Endothelial cell (in vitro differentiated cells): ENCODE data around the gene SLC5A1. TPM values are rescaled to one million over a fixed set of nuclear protein-coding genes. Genes with fewer than 3 reads are reported as not detected.
"Not testable (repeated sequence)": the region's sequence is repeated elsewhere in the genome, so short reads cannot be mapped to it uniquely, and the experiment has no call there.

Experiments used
- DNase-seq: peaks from one replicate; pipeline ENCODE4 v3.0.0; 2021; ENCODE audit warnings: low spot score
- H3K27ac Mint-ChIP-seq: one replicate; pipeline ENCODE4 v1.8.0; 2021; ENCODE audit warnings: mixed read lengths, inconsistent platforms; ENCODE audit not compliant: unreplicated experiment
- H3K27me3 Mint-ChIP-seq: one replicate; pipeline ENCODE4 v1.8.0; 2021; ENCODE audit warnings: mild to moderate bottlenecking, moderate library complexity, mixed read lengths, inconsistent platforms; ENCODE audit not compliant: unreplicated experiment
- H3K36me3 Mint-ChIP-seq: one replicate; pipeline ENCODE4 v1.8.0; 2021; ENCODE audit warnings: mild to moderate bottlenecking, low read depth, mixed read lengths, inconsistent platforms; ENCODE audit not compliant: unreplicated experiment
- H3K4me1 Mint-ChIP-seq: one replicate; pipeline ENCODE4 v1.8.0; 2021; ENCODE audit warnings: mild to moderate bottlenecking, mixed read lengths, inconsistent platforms; ENCODE audit not compliant: unreplicated experiment
- H3K4me3 Mint-ChIP-seq: one replicate; pipeline ENCODE4 v1.8.0; 2021; ENCODE audit warnings: mild to moderate bottlenecking, mixed read lengths, inconsistent platforms; ENCODE audit not compliant: unreplicated experiment
- H3K9me3 Mint-ChIP-seq: one replicate; pipeline ENCODE4 v1.8.0; 2021; ENCODE audit warnings: mixed read lengths, inconsistent platforms; ENCODE audit not compliant: unreplicated experiment
- total RNA-seq: library from RNA; stranded (reverse); fragmentation: NEBNext Ultra II Directional; extraction: Animal tissue kit (Norgen Biotek cat#: 25700); gene quantifications from one replicate; pipeline ENCODE4 v1.2.1, GENCODE V29; 2021; ENCODE audit not compliant: unreplicated experiment
- TF ChIP-seq, protein P1 (sequence below): fragments of 200-600 bp; sonication (generic); IDR thresholded peaks from one replicate; pipeline ENCODE4 v1.5.0; 2021; ENCODE audit warnings: antibody characterized with exemption; ENCODE audit not compliant: unreplicated experiment

The SLC5A1 gene
- total RNA-seq, 1 donor from 2014 or later = 0.26 TPM

DNA sequence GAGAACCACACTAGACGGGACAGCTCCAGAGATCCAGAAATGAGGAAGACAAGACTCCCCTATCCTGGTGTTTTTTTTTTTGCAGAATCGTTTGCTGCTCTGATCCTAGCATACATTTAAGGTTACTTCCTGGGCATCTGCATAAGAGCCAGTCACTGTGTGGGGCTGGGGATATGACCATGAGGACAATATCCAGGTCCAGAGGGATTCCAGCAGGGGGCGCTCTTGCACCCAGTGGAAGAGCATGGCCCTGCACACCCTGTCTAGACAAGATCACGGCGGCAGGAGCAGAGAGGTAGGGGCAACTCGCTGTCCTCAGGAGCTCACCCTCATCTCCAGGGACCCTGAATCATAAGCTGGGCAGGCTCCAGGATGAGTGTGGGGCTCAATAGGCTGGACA lies 97.6 kb downstream of the SLC5A1 start:
- not testable (repeated sequence) for DNase-seq, H3K4me3 Mint-ChIP-seq, H3K36me3 Mint-ChIP-seq, H3K27ac Mint-ChIP-seq, H3K9me3 Mint-ChIP-seq, H3K27me3 Mint-ChIP-seq
- TF ChIP-seq, protein P1, sequence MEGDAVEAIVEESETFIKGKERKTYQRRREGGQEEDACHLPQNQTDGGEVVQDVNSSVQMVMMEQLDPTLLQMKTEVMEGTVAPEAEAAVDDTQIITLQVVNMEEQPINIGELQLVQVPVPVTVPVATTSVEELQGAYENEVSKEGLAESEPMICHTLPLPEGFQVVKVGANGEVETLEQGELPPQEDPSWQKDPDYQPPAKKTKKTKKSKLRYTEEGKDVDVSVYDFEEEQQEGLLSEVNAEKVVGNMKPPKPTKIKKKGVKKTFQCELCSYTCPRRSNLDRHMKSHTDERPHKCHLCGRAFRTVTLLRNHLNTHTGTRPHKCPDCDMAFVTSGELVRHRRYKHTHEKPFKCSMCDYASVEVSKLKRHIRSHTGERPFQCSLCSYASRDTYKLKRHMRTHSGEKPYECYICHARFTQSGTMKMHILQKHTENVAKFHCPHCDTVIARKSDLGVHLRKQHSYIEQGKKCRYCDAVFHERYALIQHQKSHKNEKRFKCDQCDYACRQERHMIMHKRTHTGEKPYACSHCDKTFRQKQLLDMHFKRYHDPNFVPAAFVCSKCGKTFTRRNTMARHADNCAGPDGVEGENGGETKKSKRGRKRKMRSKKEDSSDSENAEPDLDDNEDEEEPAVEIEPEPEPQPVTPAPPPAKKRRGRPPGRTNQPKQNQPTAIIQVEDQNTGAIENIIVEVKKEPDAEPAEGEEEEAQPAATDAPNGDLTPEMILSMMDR = peak; percentile 39
- H3K4me1 Mint-ChIP-seq = peaks cover 60% of the 10 kb centered on the region

DNA sequence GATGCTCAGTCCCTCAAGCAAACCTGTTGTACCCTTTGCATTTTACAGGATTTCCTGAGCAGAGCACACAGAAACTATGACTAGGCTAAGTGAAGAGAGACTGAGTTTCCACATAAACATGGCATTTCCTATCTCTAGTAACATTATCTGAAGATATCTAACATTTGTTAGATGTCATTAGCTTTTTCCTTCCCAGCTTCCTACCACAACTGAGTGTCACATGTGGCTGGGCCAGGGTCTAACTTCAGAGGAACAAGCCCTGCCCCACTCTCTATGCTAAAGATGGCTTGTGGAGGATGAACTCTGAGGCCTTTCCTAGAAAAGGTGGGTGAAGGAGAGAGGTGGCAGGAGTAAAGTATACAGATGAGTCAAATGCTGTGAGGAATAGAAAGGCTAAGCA lies 99.5 kb downstream of the SLC5A1 start:
- H3K4me3 Mint-ChIP-seq = no peak overlapping the region
- H3K9me3 Mint-ChIP-seq = no peaks in the 10 kb centered on the region
- no peak for DNase-seq
- H3K27me3 Mint-ChIP-seq = peaks cover 4% of the 10 kb centered on the region
- TF ChIP-seq, protein P1 = no peak
- H3K36me3 Mint-ChIP-seq = peaks cover 4% of the 10 kb centered on the region
- peak overlapping the region; percentile 9 for H3K27ac Mint-ChIP-seq
- peaks cover 50% of the 10 kb centered on the region for H3K4me1 Mint-ChIP-seq

DNA sequence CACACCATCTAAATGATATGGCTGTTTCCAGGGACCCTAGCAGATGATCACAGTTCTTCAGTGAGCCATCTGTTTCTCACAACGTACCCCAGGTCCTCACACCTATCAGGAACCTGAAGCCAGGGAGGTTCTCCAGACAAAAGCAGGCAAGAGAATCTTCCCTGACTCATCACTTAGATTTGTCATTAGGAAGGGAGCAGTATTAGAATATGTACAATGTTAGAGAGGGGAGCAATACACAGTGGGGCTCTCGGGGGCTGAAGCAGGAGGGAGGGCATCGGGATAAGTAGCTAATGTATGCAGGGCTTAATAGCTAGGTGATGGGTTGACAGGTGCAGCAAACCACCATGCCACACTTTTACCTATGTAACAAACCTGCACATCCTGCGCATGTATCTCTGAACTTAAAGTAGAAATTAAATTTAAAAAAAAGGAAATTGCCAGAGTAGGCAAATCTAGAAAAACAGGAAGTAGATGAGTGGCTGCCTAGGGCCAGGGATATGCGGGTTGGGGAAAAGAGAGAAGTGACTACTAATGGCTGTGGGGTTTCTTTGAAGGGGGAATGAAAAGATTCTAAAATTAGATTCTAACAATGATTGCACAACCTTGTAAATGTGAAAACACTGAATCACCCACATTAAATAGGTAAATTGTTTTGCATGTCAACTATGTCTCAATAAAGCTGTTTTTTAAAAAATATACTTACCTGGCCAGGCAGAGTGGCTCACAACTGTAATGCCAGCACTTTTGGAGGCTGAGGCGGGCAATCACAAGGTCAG lies 101.6 kb downstream of the SLC5A1 start:
- no peaks in the 10 kb centered on the region for H3K9me3 Mint-ChIP-seq
- H3K4me1 Mint-ChIP-seq = peaks cover 35% of the 10 kb centered on the region
- TF ChIP-seq, protein P1 = no peak
- peaks cover 2% of the 10 kb centered on the region for H3K27me3 Mint-ChIP-seq
- no peak for DNase-seq
- peaks cover 3% of the 10 kb centered on the region for H3K36me3 Mint-ChIP-seq
- H3K27ac Mint-ChIP-seq = no peak overlapping the region
- no peak overlapping the region for H3K4me3 Mint-ChIP-seq

DNA sequence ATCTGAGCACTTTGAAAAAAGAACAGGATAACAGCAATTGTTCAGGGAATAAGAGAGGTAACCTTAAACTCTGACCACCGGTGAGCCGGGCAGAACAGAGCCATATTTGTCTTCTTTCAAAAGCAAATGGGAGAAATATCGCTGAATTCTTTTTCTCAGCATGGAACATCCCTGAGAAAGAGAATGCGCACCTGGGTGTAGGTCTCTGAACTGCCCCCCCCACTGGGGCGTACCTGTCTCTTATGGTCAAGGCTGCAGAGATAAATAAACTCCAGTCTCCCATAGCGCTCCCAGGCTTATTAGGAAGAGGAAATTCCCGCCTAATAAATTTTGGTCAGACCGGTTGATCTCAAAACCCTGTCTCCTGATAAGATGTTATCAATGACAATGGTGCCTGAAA lies 104.1 kb downstream of the SLC5A1 start:
- DNase-seq, H3K27ac Mint-ChIP-seq, H3K9me3 Mint-ChIP-seq, H3K27me3 Mint-ChIP-seq, H3K4me3 Mint-ChIP-seq, H3K36me3 Mint-ChIP-seq: not testable (repeated sequence)
- peaks cover 32% of the 10 kb centered on the region for H3K4me1 Mint-ChIP-seq

DNA sequence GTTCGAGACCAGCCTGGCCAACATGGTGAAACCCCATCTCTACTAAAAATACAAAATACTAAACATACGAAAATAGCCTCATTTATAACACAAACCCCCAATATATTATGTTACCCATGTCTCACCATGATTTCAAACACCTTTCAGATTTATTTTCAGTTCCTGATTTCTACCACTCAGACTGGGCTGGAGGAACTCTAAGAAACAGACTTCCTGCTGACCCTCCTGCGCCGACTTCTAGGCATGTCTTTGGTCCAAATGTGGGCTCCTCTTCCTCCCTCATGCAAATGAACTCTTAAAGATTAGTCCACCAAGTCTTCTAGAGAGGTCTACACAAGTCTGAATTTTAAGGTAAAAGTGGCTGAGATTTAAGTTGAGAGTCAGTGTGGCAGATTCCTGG lies 105.3 kb downstream of the SLC5A1 start:
- H3K27me3 Mint-ChIP-seq, H3K36me3 Mint-ChIP-seq, H3K27ac Mint-ChIP-seq, DNase-seq, H3K4me3 Mint-ChIP-seq, H3K9me3 Mint-ChIP-seq: not testable (repeated sequence)
- H3K4me1 Mint-ChIP-seq = peaks cover 28% of the 10 kb centered on the region

DNA sequence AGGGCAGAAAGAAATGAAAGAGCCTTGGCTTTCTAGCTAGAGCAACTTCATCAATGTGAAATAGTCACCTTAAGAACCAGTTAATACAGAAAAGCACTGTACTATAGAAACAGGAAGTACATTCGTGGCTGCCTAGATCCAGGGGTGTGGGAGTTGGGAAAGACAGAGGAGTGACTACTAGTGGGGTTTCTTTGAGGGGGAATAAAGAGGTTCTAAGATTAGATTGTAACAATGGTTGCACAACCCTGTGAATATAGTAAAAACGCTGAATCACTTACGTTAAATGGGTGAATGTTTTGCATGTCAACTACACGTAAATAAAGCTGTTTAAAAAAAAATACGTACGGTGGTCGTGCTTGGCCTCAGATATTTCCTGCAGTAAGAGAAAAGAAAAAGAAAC lies 107.6 kb downstream of the SLC5A1 start:
- not testable (repeated sequence) for H3K9me3 Mint-ChIP-seq, H3K27me3 Mint-ChIP-seq, H3K27ac Mint-ChIP-seq, DNase-seq, H3K36me3 Mint-ChIP-seq, H3K4me3 Mint-ChIP-seq
- peaks cover 18% of the 10 kb centered on the region for H3K4me1 Mint-ChIP-seq

DNA sequence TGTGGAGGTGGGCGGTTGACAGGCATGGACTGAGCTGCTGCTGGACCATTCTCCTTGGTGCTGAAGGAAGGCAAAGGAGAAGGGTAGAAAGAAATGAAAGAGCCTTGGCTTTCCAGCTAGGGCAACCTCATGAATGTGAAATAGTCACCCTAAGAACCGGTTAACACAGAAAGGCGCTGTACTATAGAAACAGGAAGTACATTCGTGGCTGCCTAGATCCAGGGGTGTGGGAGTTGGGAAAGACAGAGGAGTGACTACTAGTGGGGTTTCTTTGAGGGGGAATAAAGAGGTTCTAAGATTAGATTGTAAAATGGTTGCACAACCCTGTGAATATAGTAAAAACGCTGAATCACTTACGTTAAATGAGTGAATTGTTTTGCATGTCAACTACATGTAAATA lies 108.6 kb downstream of the SLC5A1 start:
- H3K36me3 Mint-ChIP-seq, H3K9me3 Mint-ChIP-seq, H3K27ac Mint-ChIP-seq, H3K4me3 Mint-ChIP-seq, H3K27me3 Mint-ChIP-seq, DNase-seq: not testable (repeated sequence)
- peaks cover 18% of the 10 kb centered on the region for H3K4me1 Mint-ChIP-seq

DNA sequence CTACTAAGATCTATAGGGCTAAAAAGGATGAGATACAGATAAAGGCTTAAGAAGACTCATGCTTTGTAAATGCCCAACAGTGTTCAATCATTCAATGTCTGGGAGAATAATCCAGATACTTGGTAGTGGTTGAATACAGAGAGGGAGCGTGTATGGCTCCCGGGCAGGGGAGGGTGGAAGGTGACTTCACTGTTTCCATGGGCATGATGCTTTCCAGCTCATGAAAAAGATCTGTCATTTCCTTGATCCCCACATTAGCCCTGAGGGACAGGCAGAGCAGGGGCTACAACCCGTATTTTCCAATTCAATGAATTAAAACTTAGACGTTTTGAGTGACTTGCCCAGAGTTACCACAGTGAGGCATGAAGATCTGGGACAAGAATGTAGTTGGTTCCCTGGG lies 111.7 kb downstream of the SLC5A1 start:
- H3K4me3 Mint-ChIP-seq, DNase-seq, H3K9me3 Mint-ChIP-seq, H3K36me3 Mint-ChIP-seq, H3K27ac Mint-ChIP-seq, H3K27me3 Mint-ChIP-seq: not testable (repeated sequence)
- peaks cover 18% of the 10 kb centered on the region for H3K4me1 Mint-ChIP-seq

DNA sequence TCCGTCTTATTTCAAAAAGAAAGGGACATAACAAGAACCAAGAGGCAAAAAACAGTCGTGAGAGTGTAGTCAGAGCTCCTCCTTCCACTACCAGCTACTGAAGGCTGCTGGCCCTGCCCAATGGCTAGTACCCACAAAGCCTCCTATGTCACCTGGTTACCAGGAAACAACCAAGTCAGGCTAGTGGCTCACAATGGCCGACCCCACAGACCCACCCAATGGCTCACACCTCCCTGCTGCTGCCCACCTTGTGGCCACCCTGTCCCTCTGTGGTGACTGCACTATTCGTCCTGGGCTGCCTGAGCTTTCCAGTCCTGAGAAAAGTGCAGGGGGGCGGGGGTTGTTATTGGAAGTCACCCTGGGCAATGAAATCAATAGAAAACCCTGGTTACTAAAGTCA lies 114.6 kb downstream of the SLC5A1 start:
- H3K27me3 Mint-ChIP-seq, H3K27ac Mint-ChIP-seq: not testable (repeated sequence)

More for the DNA sequence above, 114.6 kb downstream of the SLC5A1 start:
- not testable (repeated sequence) for H3K4me3 Mint-ChIP-seq, H3K4me1 Mint-ChIP-seq, DNase-seq, H3K9me3 Mint-ChIP-seq, H3K36me3 Mint-ChIP-seq
